ENCODE data around the gene FKBP2. TPM values are rescaled to one million over a fixed set of nuclear protein-coding genes. Genes with fewer than 3 reads are reported as not detected.

Gene FKBP2
- total RNA-seq, 1 donor from 2014 or later = 54.7 TPM

- no peak for DNase-seq (ENCODE audit: extremely low spot score, unreplicated experiment)
Measured at GRCh38 chr11:64234647-64235379, 6.1 kb upstream of the FKBP2 start.

DNA sequence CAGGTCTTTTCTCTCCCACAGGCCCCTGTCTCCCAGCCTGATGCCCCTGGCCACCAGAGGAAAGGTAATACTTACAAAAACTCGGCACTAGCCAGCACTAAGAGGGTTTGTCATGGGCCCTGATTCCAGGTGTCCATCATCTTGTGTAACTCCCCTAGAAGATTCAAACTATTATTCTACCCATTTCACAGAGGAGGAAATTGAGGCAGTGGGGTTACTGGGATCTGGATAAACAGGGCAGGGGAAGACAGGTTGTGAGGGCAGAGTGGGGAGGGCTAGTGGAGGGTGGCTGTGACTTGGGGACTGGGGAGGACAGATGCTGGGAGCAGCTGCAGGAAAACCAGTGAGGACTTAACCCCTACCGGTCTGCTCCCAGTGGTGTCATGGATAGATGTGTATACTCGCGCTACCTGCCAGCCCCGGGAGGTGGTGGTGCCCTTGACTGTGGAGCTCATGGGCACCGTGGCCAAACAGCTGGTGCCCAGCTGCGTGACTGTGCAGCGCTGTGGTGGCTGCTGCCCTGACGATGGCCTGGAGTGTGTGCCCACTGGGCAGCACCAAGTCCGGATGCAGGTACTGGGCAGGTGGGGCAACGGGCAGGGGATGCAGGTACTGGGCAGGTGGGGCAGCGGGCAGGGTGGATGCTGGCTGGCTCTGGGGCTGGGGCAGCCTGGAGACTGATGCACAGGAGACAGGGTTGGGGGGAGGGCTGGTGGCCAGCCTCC lies 5.3 kb upstream of the FKBP2 start:
- Mint-ChIP-seq H3K36me3 (ENCODE audit: unreplicated experiment) (peaks cover 2% of the 10 kb centered on the region), H3K9me3 (ENCODE audit: unreplicated experiment) (no peaks in the 10 kb centered on the region), H3K27me3 (ENCODE audit: unreplicated experiment) (no peaks in the 10 kb centered on the region), H3K4me3 (ENCODE audit: unreplicated experiment) (peak overlapping the region; percentile 78), H3K4me1 (ENCODE audit: unreplicated experiment) (peaks cover 41% of the 10 kb centered on the region), H3K27ac (ENCODE audit: unreplicated experiment) (peak overlapping the region; percentile 56)
- DNase-seq (ENCODE audit: extremely low spot score, unreplicated experiment) = no peak
- TF ChIP-seq, protein P1, sequence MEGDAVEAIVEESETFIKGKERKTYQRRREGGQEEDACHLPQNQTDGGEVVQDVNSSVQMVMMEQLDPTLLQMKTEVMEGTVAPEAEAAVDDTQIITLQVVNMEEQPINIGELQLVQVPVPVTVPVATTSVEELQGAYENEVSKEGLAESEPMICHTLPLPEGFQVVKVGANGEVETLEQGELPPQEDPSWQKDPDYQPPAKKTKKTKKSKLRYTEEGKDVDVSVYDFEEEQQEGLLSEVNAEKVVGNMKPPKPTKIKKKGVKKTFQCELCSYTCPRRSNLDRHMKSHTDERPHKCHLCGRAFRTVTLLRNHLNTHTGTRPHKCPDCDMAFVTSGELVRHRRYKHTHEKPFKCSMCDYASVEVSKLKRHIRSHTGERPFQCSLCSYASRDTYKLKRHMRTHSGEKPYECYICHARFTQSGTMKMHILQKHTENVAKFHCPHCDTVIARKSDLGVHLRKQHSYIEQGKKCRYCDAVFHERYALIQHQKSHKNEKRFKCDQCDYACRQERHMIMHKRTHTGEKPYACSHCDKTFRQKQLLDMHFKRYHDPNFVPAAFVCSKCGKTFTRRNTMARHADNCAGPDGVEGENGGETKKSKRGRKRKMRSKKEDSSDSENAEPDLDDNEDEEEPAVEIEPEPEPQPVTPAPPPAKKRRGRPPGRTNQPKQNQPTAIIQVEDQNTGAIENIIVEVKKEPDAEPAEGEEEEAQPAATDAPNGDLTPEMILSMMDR (IDR thresholded peaks at IDR 0.05) = no peak

More at GRCh38 chr11:64234647-64235379, 6.1 kb upstream of the FKBP2 start:
- Mint-ChIP-seq H3K36me3 (ENCODE audit: unreplicated experiment) (peaks cover 2% of the 10 kb centered on the region), H3K4me1 (ENCODE audit: unreplicated experiment) (peaks cover 36% of the 10 kb centered on the region), H3K4me3 (ENCODE audit: unreplicated experiment) (peak overlapping the region; percentile 78), H3K27ac (ENCODE audit: unreplicated experiment) (peak overlapping the region; percentile 56), H3K9me3 (ENCODE audit: unreplicated experiment) (no peaks in the 10 kb centered on the region), H3K27me3 (ENCODE audit: unreplicated experiment) (no peaks in the 10 kb centered on the region)
- TF ChIP-seq, protein P1 (IDR thresholded peaks at IDR 0.05) = no peak

DNA sequence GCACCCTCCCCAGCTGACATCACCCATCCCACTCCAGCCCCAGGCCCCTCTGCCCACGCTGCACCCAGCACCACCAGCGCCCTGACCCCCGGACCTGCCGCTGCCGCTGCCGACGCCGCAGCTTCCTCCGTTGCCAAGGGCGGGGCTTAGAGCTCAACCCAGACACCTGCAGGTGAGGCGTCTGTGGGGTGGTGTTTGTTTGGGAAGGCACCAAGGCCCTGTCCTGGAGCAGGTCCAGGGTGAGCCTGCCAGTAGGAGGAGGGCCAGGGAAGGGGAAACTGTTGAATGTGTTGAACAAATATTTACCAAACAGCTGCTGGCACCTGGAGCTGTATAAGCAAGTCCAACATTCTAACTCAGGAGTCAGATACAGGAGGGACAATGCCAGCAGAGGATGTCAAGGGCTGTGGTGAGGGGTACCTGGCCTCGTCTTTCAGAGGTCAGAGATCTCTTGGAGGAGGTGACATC lies 3.4 kb upstream of the FKBP2 start:
- Mint-ChIP-seq H3K27me3 (ENCODE audit: unreplicated experiment) (no peaks in the 10 kb centered on the region), H3K36me3 (ENCODE audit: unreplicated experiment) (peaks cover 2% of the 10 kb centered on the region), H3K4me3 (ENCODE audit: unreplicated experiment) (no peak overlapping the region), H3K4me1 (ENCODE audit: unreplicated experiment) (peaks cover 33% of the 10 kb centered on the region), H3K9me3 (ENCODE audit: unreplicated experiment) (no peaks in the 10 kb centered on the region), H3K27ac (ENCODE audit: unreplicated experiment) (no peak overlapping the region)
- TF ChIP-seq, protein P1 (IDR thresholded peaks at IDR 0.05) = no peak
- no peak for DNase-seq (ENCODE audit: extremely low spot score, unreplicated experiment)

DNA sequence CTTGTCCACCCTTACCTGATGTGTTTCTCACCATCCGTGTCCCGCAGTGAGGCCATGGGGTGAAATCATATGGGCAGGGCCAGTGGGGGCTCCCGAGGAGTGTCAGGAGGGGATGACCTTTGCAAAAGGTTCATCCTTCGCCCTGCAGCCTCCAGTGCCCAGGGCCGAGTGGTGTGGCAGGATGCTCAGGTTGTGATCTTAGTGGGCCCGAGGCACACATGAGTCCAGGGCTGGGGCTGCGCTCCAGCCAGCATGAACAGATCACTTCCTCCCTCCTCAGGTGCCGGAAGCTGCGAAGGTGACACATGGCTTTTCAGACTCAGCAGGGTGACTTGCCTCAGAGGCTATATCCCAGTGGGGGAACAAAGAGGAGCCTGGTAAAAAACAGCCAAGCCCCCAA lies 2.8 kb upstream of the FKBP2 start:
- Mint-ChIP-seq H3K27ac (ENCODE audit: unreplicated experiment) (peak overlapping the region; percentile 13), H3K9me3 (ENCODE audit: unreplicated experiment) (no peaks in the 10 kb centered on the region), H3K27me3 (ENCODE audit: unreplicated experiment) (no peaks in the 10 kb centered on the region), H3K36me3 (ENCODE audit: unreplicated experiment) (peaks cover 4% of the 10 kb centered on the region), H3K4me1 (ENCODE audit: unreplicated experiment) (peaks cover 32% of the 10 kb centered on the region), H3K4me3 (ENCODE audit: unreplicated experiment) (no peak overlapping the region)
- TF ChIP-seq, protein P1 (IDR thresholded peaks at IDR 0.05) = no peak
- no peak for DNase-seq (ENCODE audit: extremely low spot score, unreplicated experiment)

DNA sequence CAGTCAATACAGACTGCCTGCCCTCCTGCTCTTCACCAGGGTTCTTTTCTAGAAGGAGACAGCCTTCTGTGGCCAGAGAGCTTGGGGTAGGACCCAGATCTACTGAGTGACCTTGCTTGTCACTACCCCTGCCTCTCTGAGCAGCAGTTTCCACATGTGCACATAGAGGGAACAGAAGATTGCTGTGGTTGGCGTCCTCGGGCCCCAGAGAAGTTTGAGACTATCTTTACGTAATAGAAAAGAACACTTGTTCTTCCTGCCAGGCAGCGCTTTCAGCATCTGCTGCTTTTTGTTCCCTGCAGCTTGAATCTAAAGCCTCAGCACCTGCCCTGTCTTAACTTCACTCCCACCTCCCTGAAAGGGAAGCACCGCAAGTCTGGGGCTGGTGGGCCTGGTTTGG lies 1.9 kb upstream of the FKBP2 start:
- Mint-ChIP-seq H3K36me3 (ENCODE audit: unreplicated experiment) (peaks cover 11% of the 10 kb centered on the region), H3K4me3 (ENCODE audit: unreplicated experiment) (no peak overlapping the region), H3K27me3 (ENCODE audit: unreplicated experiment) (no peaks in the 10 kb centered on the region), H3K9me3 (ENCODE audit: unreplicated experiment) (no peaks in the 10 kb centered on the region), H3K4me1 (ENCODE audit: unreplicated experiment) (peaks cover 36% of the 10 kb centered on the region), H3K27ac (ENCODE audit: unreplicated experiment) (peak overlapping the region; percentile 68)
- TF ChIP-seq, protein P1 (IDR thresholded peaks at IDR 0.05) = no peak
- no peak for DNase-seq (ENCODE audit: extremely low spot score, unreplicated experiment)

All from osteocyte (in vitro differentiated cells).